GM12865 (cell line): ENCODE results near the gene PLEKHD1.

ENCODE experiments used
- DNase-seq: peaks from one replicate; pipeline ENCODE4 v3.0.0; 2010; ENCODE audit warnings: low read depth
- H3K4me3 ChIP-seq: 2 replicates; pipeline ENCODE4 v1.5.1; 2011; ENCODE audit warnings: mild to moderate bottlenecking, low read depth, low read length, control low read depth
- CTCF ChIP-seq: IDR thresholded peaks from 2 replicates; pipeline ENCODE4 v1.5.1; 2011; ENCODE audit warnings: low read length, control low read depth, low read depth, inconsistent platforms; ENCODE audit not compliant: insufficient read depth; ENCODE audit errors: missing control alignments

The PLEKHD1 gene

GRCh38 chr14:69536971-69537370 lies 52.4 kb downstream of the PLEKHD1 start:
- no peak overlapping the region for H3K4me3 ChIP-seq
- TF ChIP-seq CTCF, result no peak
- DNase-seq, result no peak

- no peak overlapping the region for H3K4me3 ChIP-seq
- no peak for DNase-seq
- no peak for TF ChIP-seq CTCF
Measured at GRCh38 chr14:69537900-69538299, 53.4 kb downstream of the PLEKHD1 start.

GRCh38 chr14:69538766-69539165 lies 54.2 kb downstream of the PLEKHD1 start:
- no peak for TF ChIP-seq CTCF
- no peak overlapping the region for H3K4me3 ChIP-seq

GRCh38 chr14:69539631-69540410 lies 55.3 kb downstream of the PLEKHD1 start:
- TF ChIP-seq CTCF, result no peak
- no peak overlapping the region for H3K4me3 ChIP-seq
- DNase-seq, result no peak

More at GRCh38 chr14:69538766-69539165, 54.2 kb downstream of the PLEKHD1 start:
- DNase-seq, result no peak

- TF ChIP-seq CTCF, result no peak
- no peak overlapping the region for H3K4me3 ChIP-seq
- peak; percentile 45 for DNase-seq
Measured at GRCh38 chr14:69540654-69541335, 56.3 kb downstream of the PLEKHD1 start.

- no peak for DNase-seq
- H3K4me3 ChIP-seq, result no peak overlapping the region
- TF ChIP-seq CTCF, result no peak
Measured at GRCh38 chr14:69542311-69542710, 57.8 kb downstream of the PLEKHD1 start.
